GM19468 (cell line): ENCODE data around the gene ATP13A2.
"Not testable (repeated sequence)": the region's sequence is repeated elsewhere in the genome, so short reads cannot be mapped to it uniquely, and the experiment has no call there.

ENCODE experiments used
- ATAC-seq: cut with Tn5 transposase; IDR thresholded peaks from one replicate; pipeline ENCODE4 v1.9.1; 2021; ENCODE audit warnings: mild to moderate bottlenecking, moderate library complexity, moderate number of reproducible peaks; ENCODE audit not compliant: unreplicated experiment; ENCODE audit errors: extremely low read depth

The ATP13A2 gene

GRCh38 chr1:16967962-16968361 lies 43.8 kb downstream of the ATP13A2 start:
- no peak for ATAC-seq

GRCh38 chr1:16967095-16967575 lies 44.6 kb downstream of the ATP13A2 start:
- ATAC-seq = no peak

- ATAC-seq = no peak
These were observed 45.4 kb downstream of the ATP13A2 start for GRCh38 chr1:16966282-16966681.

- ATAC-seq = no peak
These were observed 46.2 kb downstream of the ATP13A2 start for GRCh38 chr1:16965486-16966067.

GRCh38 chr1:16964169-16964568 lies 47.6 kb downstream of the ATP13A2 start:
- not testable (repeated sequence) for ATAC-seq

GRCh38 chr1:16961297-16962133 lies 50.2 kb downstream of the ATP13A2 start:
- ATAC-seq = no peak

GRCh38 chr1:16960560-16961296 lies 51.0 kb downstream of the ATP13A2 start:
- peak; percentile 38 for ATAC-seq

GRCh38 chr1:16958475-16958874 lies 53.3 kb downstream of the ATP13A2 start:
- ATAC-seq = no peak

- no peak for ATAC-seq
These were observed 54.0 kb downstream of the ATP13A2 start for GRCh38 chr1:16957731-16958130.

GRCh38 chr1:16956775-16957174 lies 55.0 kb downstream of the ATP13A2 start:
- no peak for ATAC-seq

GRCh38 chr1:16955186-16955585 lies 56.5 kb downstream of the ATP13A2 start:
- ATAC-seq = no peak

GRCh38 chr1:16954579-16954978 lies 57.1 kb downstream of the ATP13A2 start:
- ATAC-seq = no peak

GRCh38 chr1:16952376-16952775 lies 59.4 kb downstream of the ATP13A2 start:
- not testable (repeated sequence) for ATAC-seq

GRCh38 chr1:16949026-16949425 lies 62.7 kb downstream of the ATP13A2 start:
- not testable (repeated sequence) for ATAC-seq

- not testable (repeated sequence) for ATAC-seq
These were observed 63.3 kb downstream of the ATP13A2 start for GRCh38 chr1:16948282-16948891.

GRCh38 chr1:16946646-16947045 lies 65.1 kb downstream of the ATP13A2 start:
- ATAC-seq = no peak

- not testable (repeated sequence) for ATAC-seq
These were observed 65.5 kb downstream of the ATP13A2 start for GRCh38 chr1:16946185-16946584.

- ATAC-seq = not testable (repeated sequence)
These were observed 66.2 kb downstream of the ATP13A2 start for GRCh38 chr1:16945512-16945911.

GRCh38 chr1:16944038-16944437 lies 67.7 kb downstream of the ATP13A2 start:
- no peak for ATAC-seq

GRCh38 chr1:16939386-16940180 lies 72.1 kb downstream of the ATP13A2 start:
- ATAC-seq = not testable (repeated sequence)
